ENCODE measurements around the gene ELK3. TPM values are rescaled to one million over a fixed set of nuclear protein-coding genes. Genes with fewer than 3 reads are reported as not detected.

Gene ELK3
- total RNA-seq, 1 experiment from 2014 or later, result 9.4 TPM

GRCh38 chr12:96261557-96261956 lies 67.4 kb downstream of the ELK3 start:
- Histone ChIP-seq H3K23ac (ENCODE audit: insufficient read length, low read depth, low read length) (no peak overlapping the region), H3K14ac (ENCODE audit: insufficient read depth, low read length) (no peak overlapping the region), H2BK12ac (ENCODE audit: insufficient read length, low read depth, low read length) (no peak overlapping the region), H2BK20ac (ENCODE audit: low read depth, low read length, poor library complexity, severe bottlenecking) (no peak overlapping the region), H3K18ac (ENCODE audit: insufficient read length, low read depth, low read length) (no peak overlapping the region), H3K27ac (ENCODE audit: insufficient read length, low read depth, low read length) (no peak overlapping the region), H2BK5ac (ENCODE audit: insufficient read length, low read length) (no peak overlapping the region), H4K91ac (ENCODE audit: insufficient read length, low read depth, low read length) (no peak overlapping the region), H3K27me3 (ENCODE audit: insufficient read depth, low read length) (no peaks in the 10 kb centered on the region), H2BK15ac (ENCODE audit: low read depth, low read length) (no peak overlapping the region), H3K4me1 (ENCODE audit: insufficient read depth, low read length) (no peaks in the 10 kb centered on the region), H2AFZ (ENCODE audit: low read length) (no peak overlapping the region), H3K9ac (ENCODE audit: extremely low read depth, insufficient read length, low read length) (no peak overlapping the region), H3K79me2 (ENCODE audit: insufficient read depth, low read length) (no peaks in the 10 kb centered on the region), H2AK5ac (ENCODE audit: insufficient read length, low read length) (no peak overlapping the region), H3K4me2 (ENCODE audit: insufficient read depth, insufficient read length, low read length) (no peak overlapping the region), H3K4ac (ENCODE audit: low read depth, low read length) (no peak overlapping the region), H3K56ac (ENCODE audit: insufficient read length, low read depth, low read length) (no peak overlapping the region), H3K9me3 (ENCODE audit: control insufficient read depth, low read depth, low read length) (no peaks in the 10 kb centered on the region), H3K79me1 (ENCODE audit: insufficient read depth, low read depth, low read length, poor library complexity, severe bottlenecking) (no peaks in the 10 kb centered on the region), H3K23me2 (ENCODE audit: insufficient read length, low read depth, low read length, poor library complexity, severe bottlenecking) (no peaks in the 10 kb centered on the region), H3T11ph (ENCODE audit: low read length) (no peak overlapping the region), H4K8ac (replicated peaks; ENCODE audit: insufficient read length, low read depth, low read length) (no peak overlapping the region), H4K5ac (ENCODE audit: insufficient read length, low read depth, low read length) (no peak overlapping the region), H2BK120ac (ENCODE audit: low read depth, low read length, poor library complexity, severe bottlenecking) (no peak overlapping the region), H4K20me1 (ENCODE audit: control insufficient read depth, insufficient read depth, insufficient read length) (no peaks in the 10 kb centered on the region)
- H3K27ac Mint-ChIP-seq, result no peak overlapping the region
- H3K4me3 Mint-ChIP-seq, result no peak overlapping the region
- TF ChIP-seq CTCF (conservative IDR thresholded peaks at IDR 0.05), result no peak
- peaks cover 8 to 28% of the 10 kb centered on the region in 2 experiments for H3K4me1 Mint-ChIP-seq
- peaks cover 7 to 30% (median 10%) of the 10 kb centered on the region in 3 experiments; a peak in 4 of 7 replicates for H3K36me3 Mint-ChIP-seq (ENCODE audit: insufficient read depth in 1 of 3, low read depth in 3 of 3)
- no peaks in the 10 kb centered on the region for H3K9me3 Mint-ChIP-seq
- WGBS (ENCODE audit: extremely low coverage, insufficient read length, low lambda C conversion rate), result no CpG with 5 or more reads among the region's 5 CpGs
- DNase-seq, result no peak
- no peaks in the 10 kb centered on the region for H3K27me3 Mint-ChIP-seq (ENCODE audit: low read depth)

All from H9 (cell line).